Mesenchymal stem cell (in vitro differentiated cells and primary cell): ENCODE data around the gene EMP3.

Experiments
- DNase-seq: peaks from one replicate; pipeline ENCODE4 v3.0.0-alpha.2; 2013
- H2AFZ ChIP-seq: one replicate; pipeline ENCODE4 v1.6.1; 2013; ENCODE audit warnings: low read depth, mild to moderate bottlenecking, control low read depth, inconsistent platforms, low read length, moderate library complexity
- H2AK5ac ChIP-seq: 2 replicates; pipeline ENCODE4 v1.6.1; 2013; ENCODE audit warnings: low read length, moderate library complexity, mild to moderate bottlenecking, inconsistent platforms; ENCODE audit not compliant: severe bottlenecking
- H2BK120ac ChIP-seq: one replicate; pipeline ENCODE4 v1.6.1; 2013; ENCODE audit warnings: low read depth, mild to moderate bottlenecking, inconsistent platforms, low read length, moderate library complexity
- H2BK12ac ChIP-seq, 2 experiments: one replicate each; pipeline ENCODE4 v1.6.1; 2013; ENCODE audit warnings: inconsistent platforms in 2 of 2, low read length in 2 of 2, mild to moderate bottlenecking in 2 of 2, moderate library complexity in 2 of 2, control low read depth in 1 of 2
- H2BK15ac ChIP-seq: one replicate; pipeline ENCODE4 v1.6.1; 2013; ENCODE audit warnings: mild to moderate bottlenecking, low read depth, inconsistent platforms; ENCODE audit not compliant: poor library complexity, severe bottlenecking
- H2BK5ac ChIP-seq: 2 replicates; pipeline ENCODE4 v1.6.1; 2013; ENCODE audit warnings: low read depth, mild to moderate bottlenecking, low read length, control low read depth, inconsistent platforms; ENCODE audit not compliant: poor library complexity, severe bottlenecking
- H3K14ac ChIP-seq, 2 experiments: one replicate each; pipeline ENCODE4 v1.6.1; 2013; ENCODE audit warnings: inconsistent platforms in 2 of 2, low read length in 2 of 2, control low read depth in 1 of 2, mild to moderate bottlenecking in 1 of 2, moderate library complexity in 1 of 2
- H3K18ac ChIP-seq, 2 experiments: one replicate each; pipeline ENCODE4 v1.6.1; 2013; ENCODE audit warnings: inconsistent platforms in 2 of 2, low read length in 2 of 2, control low read depth in 1 of 2, low read depth in 1 of 2, mild to moderate bottlenecking in 1 of 2
- H3K23ac ChIP-seq, 2 experiments: one replicate each; pipeline ENCODE4 v1.6.1; 2013; ENCODE audit warnings: inconsistent platforms in 2 of 2, low read length in 2 of 2, mild to moderate bottlenecking in 2 of 2, moderate library complexity in 2 of 2, control low read depth in 1 of 2
- H3K27ac ChIP-seq: 2 replicates; pipeline ENCODE4 v1.5.1; 2013; ENCODE audit warnings: mild to moderate bottlenecking, moderate library complexity, low read length, control low read depth, inconsistent platforms; ENCODE audit not compliant: poor library complexity, severe bottlenecking
- H3K27me3 ChIP-seq, 2 experiments: 2 replicates each; pipeline versions ENCODE4 v1.6.1 to v1.7.0; 2013; ENCODE audit warnings: low read length in 2 of 2, mild to moderate bottlenecking in 2 of 2, moderate library complexity in 2 of 2, control low read depth in 1 of 2, inconsistent platforms in 1 of 2; ENCODE audit not compliant: control insufficient read depth in 1 of 2, insufficient read depth in 1 of 2
- H3K36me3 ChIP-seq, 2 experiments: 2 replicates each; pipeline versions ENCODE4 v1.6.1 to v1.7.0; 2013; ENCODE audit warnings: low read length in 2 of 2, control low read depth in 1 of 2, inconsistent platforms in 1 of 2, low read depth in 1 of 2, mild to moderate bottlenecking in 1 of 2; ENCODE audit not compliant: insufficient read depth in 2 of 2, control insufficient read depth in 1 of 2
- H3K4ac ChIP-seq, 2 experiments: one replicate each; pipeline ENCODE4 v1.6.1; 2013; ENCODE audit warnings: inconsistent platforms in 2 of 2, low read length in 2 of 2, mild to moderate bottlenecking in 2 of 2, moderate library complexity in 2 of 2, control low read depth in 1 of 2, low read depth in 1 of 2
- H3K4me1 ChIP-seq: 2 replicates; pipeline ENCODE4 v1.6.1; 2013; ENCODE audit warnings: low read depth, low read length, control low read depth; ENCODE audit not compliant: control insufficient read depth, insufficient read depth
- H3K4me2 ChIP-seq: 2 replicates; pipeline ENCODE4 v1.6.1; 2013; ENCODE audit warnings: low read length, mild to moderate bottlenecking, inconsistent platforms; ENCODE audit not compliant: poor library complexity, severe bottlenecking
- H3K4me3 ChIP-seq, 2 experiments: 2 replicates each; pipeline versions ENCODE4 v1.5.1 to v1.7.0; 2013; ENCODE audit warnings: low read length in 2 of 2, mild to moderate bottlenecking in 2 of 2, control low read depth in 1 of 2, low read depth in 1 of 2; ENCODE audit not compliant: insufficient read depth in 1 of 2
- H3K79me1 ChIP-seq: replicated peaks from 2 replicates; pipeline ENCODE4 v1.6.1; 2013; ENCODE audit warnings: mild to moderate bottlenecking, control low read depth, low read length, inconsistent platforms; ENCODE audit not compliant: poor library complexity, severe bottlenecking
- H3K9ac ChIP-seq: 2 replicates; pipeline ENCODE4 v1.7.0; 2013; ENCODE audit warnings: mild to moderate bottlenecking, low read length, moderate library complexity
- H3K9me3 ChIP-seq: 2 replicates; pipeline ENCODE4 v1.7.0; 2013; ENCODE audit warnings: mild to moderate bottlenecking, low read length; ENCODE audit not compliant: control insufficient read depth
- H4K8ac ChIP-seq: one replicate; pipeline ENCODE4 v1.6.1; 2013; ENCODE audit warnings: inconsistent platforms, mild to moderate bottlenecking, low read length, moderate library complexity
- H4K91ac ChIP-seq: one replicate; pipeline ENCODE4 v1.6.1; 2013; ENCODE audit warnings: mild to moderate bottlenecking, low read length, inconsistent platforms
- WGBS: methylation state at CpG from one replicate; pipeline ENCODE4 v1.1.7; 2013; ENCODE audit warnings: mixed read lengths; 5-methylcytosine and 5-hydroxymethylcytosine counted together

EMP3 gene

GRCh38 chr19:48330012-48330681 lies 4.8 kb downstream of the EMP3 start:
- H3K4me1 ChIP-seq: peaks cover 29% of the 10 kb centered on the region
- H4K91ac ChIP-seq: no peak overlapping the region
- no peak overlapping the region for H3K14ac ChIP-seq
- WGBS: 39% methylated on average over 41 of the region's 41 CpGs
- no peaks in the 10 kb centered on the region for H3K27me3 ChIP-seq
- peak overlapping the region in 1 of 2 experiments; percentile 61 for H3K23ac ChIP-seq
- no peak overlapping the region for H2BK120ac ChIP-seq
- no peak overlapping the region for H2AFZ ChIP-seq
- H3K18ac ChIP-seq: peak overlapping the region in 1 of 2 experiments; percentile 25
- H3K4ac ChIP-seq: no peak overlapping the region
- no peaks in the 10 kb centered on the region for H3K9me3 ChIP-seq
- H4K8ac ChIP-seq: no peak overlapping the region
- no peak overlapping the region for H3K4me2 ChIP-seq
- H3K9ac ChIP-seq: no peak overlapping the region
- no peak overlapping the region for H2AK5ac ChIP-seq
- no peak overlapping the region for H2BK15ac ChIP-seq
- peaks cover 39 to 52% of the 10 kb centered on the region in 2 experiments for H3K36me3 ChIP-seq
- H3K4me3 ChIP-seq: peak overlapping the region in 1 of 2 experiments; percentile 69
- H2BK12ac ChIP-seq: no peak overlapping the region
- H3K79me1 ChIP-seq: peaks cover 9% of the 10 kb centered on the region
- DNase-seq: peak; percentile 50
- no peak overlapping the region for H3K27ac ChIP-seq
- H2BK5ac ChIP-seq: no peak overlapping the region

- peak overlapping the region in 1 of 2 experiments; percentile 45 for H2BK12ac ChIP-seq
- no peak overlapping the region for H4K91ac ChIP-seq
- H3K4me2 ChIP-seq: peak overlapping the region; percentile 46
- no peak overlapping the region for H3K23ac ChIP-seq
- WGBS: 65% methylated on average over 6 of the region's 6 CpGs
- no peak overlapping the region for H2BK120ac ChIP-seq
- H3K9me3 ChIP-seq: no peaks in the 10 kb centered on the region
- H4K8ac ChIP-seq: no peak overlapping the region
- H3K27me3 ChIP-seq: no peaks in the 10 kb centered on the region
- no peak overlapping the region for H3K4ac ChIP-seq
- H3K27ac ChIP-seq: peak overlapping the region; percentile 45
- no peak overlapping the region for H3K14ac ChIP-seq
- no peak overlapping the region for H3K9ac ChIP-seq
- H3K36me3 ChIP-seq: peaks cover 34 to 46% of the 10 kb centered on the region in 2 experiments
- H3K79me1 ChIP-seq: peaks cover 9% of the 10 kb centered on the region
- no peak for DNase-seq
- peak overlapping the region in 1 of 2 experiments; percentile 78 for H3K18ac ChIP-seq
- no peak overlapping the region for H2BK5ac ChIP-seq
- no peak overlapping the region for H2BK15ac ChIP-seq
- H3K4me1 ChIP-seq: peaks cover 24% of the 10 kb centered on the region
- H3K4me3 ChIP-seq: peak overlapping the region in 1 of 2 experiments; percentile 54
- H2AFZ ChIP-seq: no peak overlapping the region
- H2AK5ac ChIP-seq: no peak overlapping the region
Measured at GRCh38 chr19:48332351-48332661, 7.0 kb downstream of the EMP3 start.

GRCh38 chr19:48332662-48333466 lies 7.5 kb downstream of the EMP3 start:
- Histone ChIP-seq H3K79me1 (peaks cover 9% of the 10 kb centered on the region), H4K8ac (no peak overlapping the region), H2BK12ac (peak overlapping the region in 1 of 2 experiments; percentile 3), H2AK5ac (no peak overlapping the region), H3K14ac (no peak overlapping the region), H4K91ac (no peak overlapping the region), H3K27me3 (no peaks in the 10 kb centered on the region), H3K36me3 (peaks cover 29 to 41% of the 10 kb centered on the region in 2 experiments), H2BK5ac (no peak overlapping the region), H3K23ac (no peak overlapping the region), H2BK120ac (no peak overlapping the region), H3K4me3 (peak overlapping the region in 1 of 2 experiments; percentile 54), H3K9me3 (no peaks in the 10 kb centered on the region), H3K27ac (no peak overlapping the region), H3K4ac (no peak overlapping the region), H2BK15ac (no peak overlapping the region), H2AFZ (no peak overlapping the region), H3K4me1 (peaks cover 22% of the 10 kb centered on the region), H3K4me2 (peak overlapping the region; percentile 96), H3K18ac (peak overlapping the region in 1 of 2 experiments; percentile 16), H3K9ac (peak overlapping the region; percentile 54)
- 12% methylated on average over 23 of the region's 25 CpGs for WGBS
- DNase-seq: peak; percentile 98
